Measurements from ENCODE around the gene FTO.

FTO gene

GRCh38 chr16:53708490-53708889 is 4.5 kb downstream of the FTO start:
- TF ChIP-seq POLR2AphosphoS5 (IDR thresholded peaks at IDR 0.05; ENCODE audit: low read depth, low read length) (no peak), TAF1 (IDR thresholded peaks at IDR 0.05; ENCODE audit: borderline replicate concordance, insufficient read depth, low read length) (no peak)

- no peak for TF ChIP-seq TAF1 (IDR thresholded peaks at IDR 0.05; ENCODE audit: borderline replicate concordance, insufficient read depth, low read length)
These were observed 7.4 kb downstream of the FTO start for GRCh38 chr16:53711390-53711789.

- no peak for TF ChIP-seq TAF1 (IDR thresholded peaks at IDR 0.05; ENCODE audit: borderline replicate concordance, insufficient read depth, low read length)
- TF ChIP-seq SIN3A (IDR thresholded peaks at IDR 0.05; ENCODE audit: borderline replicate concordance, insufficient read depth, low read length) = no peak
- no peak for TF ChIP-seq FOXP2 (optimal IDR thresholded peaks at IDR 0.05; ENCODE audit: borderline replicate concordance, extremely low read depth, extremely low read length, insufficient read depth)
- no peak for TF ChIP-seq REST (IDR thresholded peaks at IDR 0.05; ENCODE audit: insufficient read depth in 1 of 2, low read depth in 2 of 2, low read length in 2 of 2)
- TF ChIP-seq POLR2AphosphoS5 (IDR thresholded peaks at IDR 0.05; ENCODE audit: low read depth, low read length) = no peak
These were observed 8.1 kb downstream of the FTO start for GRCh38 chr16:53712065-53712464.

GRCh38 chr16:53713403-53714204 is 9.6 kb downstream of the FTO start:
- no peak for TF ChIP-seq REST (IDR thresholded peaks at IDR 0.05; ENCODE audit: insufficient read depth in 1 of 2, low read depth in 2 of 2, low read length in 2 of 2)
- TF ChIP-seq POLR2AphosphoS5 (IDR thresholded peaks at IDR 0.05; ENCODE audit: low read depth, low read length) = no peak
- no peak for TF ChIP-seq TAF1 (IDR thresholded peaks at IDR 0.05; ENCODE audit: borderline replicate concordance, insufficient read depth, low read length)
- TF ChIP-seq FOXP2 (optimal IDR thresholded peaks at IDR 0.05; ENCODE audit: borderline replicate concordance, extremely low read depth, extremely low read length, insufficient read depth) = no peak

GRCh38 chr16:53714205-53715022 is 10.5 kb downstream of the FTO start:
- TF ChIP-seq REST (IDR thresholded peaks at IDR 0.05; ENCODE audit: insufficient read depth in 1 of 2, low read depth in 2 of 2, low read length in 2 of 2) (no peak), SIN3A (IDR thresholded peaks at IDR 0.05; ENCODE audit: borderline replicate concordance, insufficient read depth, low read length) (no peak), FOXP2 (optimal IDR thresholded peaks at IDR 0.05; ENCODE audit: borderline replicate concordance, extremely low read depth, extremely low read length, insufficient read depth) (no peak), TAF1 (IDR thresholded peaks at IDR 0.05; ENCODE audit: borderline replicate concordance, insufficient read depth, low read length) (no peak), POLR2AphosphoS5 (IDR thresholded peaks at IDR 0.05; ENCODE audit: low read depth, low read length) (no peak)

- TF ChIP-seq FOXP2 (optimal IDR thresholded peaks at IDR 0.05; ENCODE audit: borderline replicate concordance, extremely low read depth, extremely low read length, insufficient read depth) = no peak
- no peak for TF ChIP-seq SIN3A (IDR thresholded peaks at IDR 0.05; ENCODE audit: borderline replicate concordance, insufficient read depth, low read length)
- TF ChIP-seq POLR2AphosphoS5 (IDR thresholded peaks at IDR 0.05; ENCODE audit: low read depth, low read length) = no peak
- no peak for TF ChIP-seq TAF1 (IDR thresholded peaks at IDR 0.05; ENCODE audit: borderline replicate concordance, insufficient read depth, low read length)
- TF ChIP-seq REST (IDR thresholded peaks at IDR 0.05; ENCODE audit: insufficient read depth in 1 of 2, low read depth in 2 of 2, low read length in 2 of 2) = no peak
These were observed 11.0 kb downstream of the FTO start for GRCh38 chr16:53715023-53715384.

Measured in PFSK-1 (cell line).